ENCODE measurements around the gene METTL24. TPM values are rescaled to one million over a fixed set of nuclear protein-coding genes. Genes with fewer than 3 reads are reported as not detected.

Gene METTL24
- total RNA-seq, 1 donor from 2014 or later: 3.2 TPM

- Mint-ChIP-seq H3K27me3 (ENCODE audit: insufficient read depth, low read depth) (peaks cover 2% of the 10 kb centered on the region), H3K27ac (peak overlapping the region; percentile 42), H3K4me1 (peaks cover 14% of the 10 kb centered on the region), H3K9me3 (no peaks in the 10 kb centered on the region), H3K36me3 (no peaks in the 10 kb centered on the region), H3K4me3 (no peak overlapping the region)
- peak; percentile 76 for DNase-seq (ENCODE audit: low spot score)
- Histone ChIP-seq H4K20me1 (ENCODE audit: low read depth) (no peaks in the 10 kb centered on the region), H3K27me3 (no peaks in the 10 kb centered on the region), H3K4me1 (peaks cover 8% of the 10 kb centered on the region), H3F3A (ENCODE audit: low read depth) (no peaks in the 10 kb centered on the region), H3K9ac (no peak overlapping the region), H3K36me3 (no peaks in the 10 kb centered on the region), H3K9me3 (ENCODE audit: low read depth) (no peaks in the 10 kb centered on the region), H2AFZ (replicated peaks) (no peak overlapping the region), H3K4me3 (no peak overlapping the region), H3K27ac (no peak overlapping the region), H3K79me2 (ENCODE audit: low read depth) (no peaks in the 10 kb centered on the region), H3K4me2 (no peak overlapping the region)
- TF ChIP-seq CTCF (IDR thresholded peaks at IDR 0.05) (peak; percentile 67), EZH2 (IDR thresholded peaks at IDR 0.05) (no peak)
These were observed 16.2 kb downstream of the METTL24 start for GRCh38 chr6:110341663-110342596.

- Mint-ChIP-seq H3K4me3 (no peak overlapping the region), H3K27me3 (ENCODE audit: insufficient read depth, low read depth) (peaks cover 2% of the 10 kb centered on the region), H3K36me3 (no peaks in the 10 kb centered on the region), H3K9me3 (no peaks in the 10 kb centered on the region), H3K27ac (no peak overlapping the region), H3K4me1 (peaks cover 14% of the 10 kb centered on the region)
- Histone ChIP-seq H4K20me1 (ENCODE audit: low read depth) (no peaks in the 10 kb centered on the region), H3K4me2 (no peak overlapping the region), H3K79me2 (ENCODE audit: low read depth) (no peaks in the 10 kb centered on the region), H3K4me3 (no peak overlapping the region), H3K27ac (no peak overlapping the region), H3K9ac (no peak overlapping the region), H3K27me3 (no peaks in the 10 kb centered on the region), H3F3A (ENCODE audit: low read depth) (no peaks in the 10 kb centered on the region), H3K36me3 (no peaks in the 10 kb centered on the region), H3K9me3 (ENCODE audit: low read depth) (no peaks in the 10 kb centered on the region), H3K4me1 (peaks cover 8% of the 10 kb centered on the region), H2AFZ (replicated peaks) (no peak overlapping the region)
- no peak for DNase-seq (ENCODE audit: low spot score)
- TF ChIP-seq EZH2 (IDR thresholded peaks at IDR 0.05) (no peak), CTCF (IDR thresholded peaks at IDR 0.05) (no peak), EZH2phosphoT487 (IDR thresholded peaks at IDR 0.05) (no peak)
These were observed 17.1 kb downstream of the METTL24 start for GRCh38 chr6:110341067-110341466.

GRCh38 chr6:110340392-110340965, 17.7 kb downstream of the METTL24 start:
- Mint-ChIP-seq H3K4me3 (no peak overlapping the region), H3K27ac (no peak overlapping the region), H3K36me3 (no peaks in the 10 kb centered on the region), H3K9me3 (no peaks in the 10 kb centered on the region), H3K27me3 (ENCODE audit: insufficient read depth, low read depth) (peaks cover 2% of the 10 kb centered on the region), H3K4me1 (peaks cover 14% of the 10 kb centered on the region)
- Histone ChIP-seq H4K20me1 (ENCODE audit: low read depth) (no peaks in the 10 kb centered on the region), H3K79me2 (ENCODE audit: low read depth) (no peaks in the 10 kb centered on the region), H3K4me2 (no peak overlapping the region), H3F3A (ENCODE audit: low read depth) (no peaks in the 10 kb centered on the region), H3K9ac (no peak overlapping the region), H3K9me3 (ENCODE audit: low read depth) (no peaks in the 10 kb centered on the region), H3K4me1 (peaks cover 8% of the 10 kb centered on the region), H3K27ac (no peak overlapping the region), H3K4me3 (no peak overlapping the region), H2AFZ (replicated peaks) (no peak overlapping the region), H3K36me3 (no peaks in the 10 kb centered on the region), H3K27me3 (no peaks in the 10 kb centered on the region)
- no peak for DNase-seq (ENCODE audit: low spot score)
- TF ChIP-seq CTCF (IDR thresholded peaks at IDR 0.05): no peak
- TF ChIP-seq EZH2phosphoT487 (IDR thresholded peaks at IDR 0.05): no peak
- TF ChIP-seq EZH2 (IDR thresholded peaks at IDR 0.05): no peak
